ENCODE measurements around the gene KIF5C.

The KIF5C gene

DNA sequence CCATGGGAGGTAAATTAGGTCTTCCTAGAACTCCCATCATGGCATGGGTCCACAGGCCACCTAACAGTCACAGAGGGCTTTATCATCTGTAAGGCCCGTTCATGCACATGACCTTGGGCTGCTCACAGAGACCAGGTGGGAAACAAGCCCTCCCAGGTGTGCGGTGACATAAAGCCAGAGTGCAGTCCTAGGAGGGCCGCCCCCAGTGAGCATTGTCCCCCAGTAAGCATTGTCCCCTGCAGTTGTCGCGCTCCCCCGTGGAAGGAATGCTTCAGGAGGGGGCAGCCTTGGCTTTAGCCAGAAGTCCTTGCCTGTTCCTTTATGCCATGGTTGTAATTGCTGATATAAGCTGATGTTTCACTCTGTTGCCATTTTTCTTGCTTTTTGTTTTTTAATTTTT, 121.8 kb downstream of the KIF5C start:
- no peak for DNase-seq

DNA sequence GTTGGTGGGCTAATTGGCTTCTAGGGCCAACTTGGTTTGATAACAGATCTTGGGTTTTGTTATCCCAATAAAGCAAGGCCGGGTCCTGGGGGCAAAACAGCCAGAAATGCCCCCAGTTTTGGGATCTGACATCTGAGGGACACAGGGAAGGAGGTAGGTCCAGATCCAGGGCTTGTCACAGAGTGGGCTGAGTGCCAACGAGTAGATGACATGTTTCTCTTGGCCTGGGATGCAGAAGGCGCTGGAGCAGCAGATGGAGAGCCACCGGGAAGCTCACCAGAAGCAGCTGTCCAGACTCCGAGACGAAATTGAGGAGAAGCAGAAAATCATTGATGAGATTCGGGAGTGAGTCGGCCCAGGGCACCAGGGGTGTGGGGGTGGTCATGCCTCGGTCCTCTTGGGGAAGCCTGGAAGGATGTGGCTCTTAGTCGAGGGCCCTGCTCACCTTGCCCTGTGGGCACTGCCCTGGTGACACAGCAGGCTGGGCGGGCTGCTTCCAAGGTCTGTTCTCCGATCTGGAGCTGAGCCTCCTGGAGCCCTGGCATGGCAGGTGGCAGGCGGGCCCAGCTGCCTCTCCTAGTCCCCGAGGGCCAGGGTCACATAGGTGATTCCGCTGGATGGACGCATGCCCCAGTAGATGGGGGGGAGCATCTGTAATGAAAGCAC, 123.3 kb downstream of the KIF5C start:
- no peak for DNase-seq

DNA sequence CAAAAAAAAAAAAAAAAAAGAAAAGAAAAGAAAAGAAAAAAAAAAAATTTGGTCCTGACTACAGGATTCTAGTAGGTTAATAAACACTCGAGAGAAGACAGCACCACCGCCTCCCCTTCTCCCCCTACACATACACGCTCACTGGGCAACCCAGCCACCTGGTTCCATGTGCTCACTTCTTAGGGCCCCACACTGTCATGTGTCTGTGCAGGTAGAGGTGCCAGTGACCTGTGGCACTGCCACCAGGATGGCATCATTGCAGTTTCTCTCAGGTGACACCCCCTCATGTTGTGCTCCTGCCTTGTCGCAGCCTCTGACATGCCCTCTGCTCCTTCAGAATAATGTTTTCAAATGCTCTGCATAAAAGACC, 123.8 kb downstream of the KIF5C start:
- DNase-seq, result no peak

GRCh38 chr2:148999451-148999921, 124.5 kb downstream of the KIF5C start:
- DNase-seq, result no peak

DNA sequence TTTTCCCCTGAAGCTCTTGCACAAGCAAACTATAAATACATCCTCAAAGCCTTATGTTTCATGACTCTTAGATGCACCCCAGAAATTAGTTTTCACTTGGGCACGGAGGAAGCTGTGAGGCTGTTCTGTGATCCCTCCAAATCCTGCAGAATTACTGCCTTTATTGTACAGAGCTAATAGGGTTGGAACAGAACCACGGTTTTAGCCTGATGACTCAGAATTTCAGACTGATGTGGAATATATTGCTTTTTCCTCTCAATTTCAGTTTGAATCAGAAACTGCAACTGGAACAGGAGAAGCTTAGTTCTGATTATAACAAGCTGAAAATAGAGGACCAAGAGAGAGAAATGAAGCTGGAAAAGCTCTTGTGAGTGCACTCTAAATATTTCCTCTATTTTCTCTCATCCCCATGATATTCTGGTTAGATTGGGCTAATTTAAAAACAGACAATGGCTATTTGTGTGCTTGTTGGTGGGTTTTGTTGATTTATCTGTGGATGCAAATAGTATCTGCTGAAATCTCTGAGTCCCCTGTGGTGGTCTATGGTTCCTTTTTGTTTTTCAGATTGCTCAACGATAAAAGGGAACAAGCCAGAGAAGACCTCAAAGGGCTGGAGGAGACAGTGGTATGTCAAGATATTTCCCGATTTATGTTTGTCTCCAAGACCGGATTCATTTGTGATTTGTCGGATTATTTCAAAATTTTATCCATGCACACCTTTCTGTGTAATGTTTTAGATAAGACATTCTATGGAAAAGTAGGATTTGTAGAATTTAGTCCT, 125.3 kb downstream of the KIF5C start:
- DNase-seq, result no peak

- no peak for DNase-seq
Measured at GRCh38 chr2:149001496-149001895, 126.5 kb downstream of the KIF5C start.

DNA sequence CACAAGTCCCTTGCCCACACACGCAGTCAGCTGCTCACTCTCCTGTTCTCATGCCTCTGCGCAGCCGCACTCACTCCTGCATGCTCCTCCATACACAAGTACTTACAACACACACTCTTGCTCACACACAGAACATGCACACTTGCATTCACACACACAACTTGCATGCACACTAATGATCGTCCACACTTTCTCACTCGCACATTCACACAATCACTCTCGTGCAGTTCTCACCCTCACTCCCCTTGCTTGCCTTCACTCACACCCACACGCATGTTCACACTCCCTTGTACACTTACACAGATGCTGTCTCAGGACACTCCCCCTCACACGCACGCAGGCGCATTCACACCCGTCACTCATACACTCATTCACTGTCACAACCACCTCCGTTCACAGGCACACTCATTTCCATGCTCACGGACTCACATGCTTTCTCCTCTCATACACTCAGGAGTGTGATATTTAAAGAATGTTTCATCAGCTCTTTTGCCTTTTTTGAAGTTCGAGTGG, 127.4 kb downstream of the KIF5C start:
- no peak for DNase-seq

GRCh38 chr2:149002891-149003740, 128.1 kb downstream of the KIF5C start:
- no peak for DNase-seq

GRCh38 chr2:149004836-149005235, 129.8 kb downstream of the KIF5C start:
- DNase-seq, result no peak

- DNase-seq, result no peak
Measured at GRCh38 chr2:149005471-149006077, 130.5 kb downstream of the KIF5C start.

GRCh38 chr2:149006883-149007543, 132.0 kb downstream of the KIF5C start:
- no peak for DNase-seq

- DNase-seq, result no peak
Measured at GRCh38 chr2:149008381-149008780, 133.4 kb downstream of the KIF5C start.

GRCh38 chr2:149009576-149010461, 134.8 kb downstream of the KIF5C start:
- no peak for DNase-seq

- no peak for DNase-seq
Measured at GRCh38 chr2:149012545-149012944, 137.5 kb downstream of the KIF5C start.

DNA sequence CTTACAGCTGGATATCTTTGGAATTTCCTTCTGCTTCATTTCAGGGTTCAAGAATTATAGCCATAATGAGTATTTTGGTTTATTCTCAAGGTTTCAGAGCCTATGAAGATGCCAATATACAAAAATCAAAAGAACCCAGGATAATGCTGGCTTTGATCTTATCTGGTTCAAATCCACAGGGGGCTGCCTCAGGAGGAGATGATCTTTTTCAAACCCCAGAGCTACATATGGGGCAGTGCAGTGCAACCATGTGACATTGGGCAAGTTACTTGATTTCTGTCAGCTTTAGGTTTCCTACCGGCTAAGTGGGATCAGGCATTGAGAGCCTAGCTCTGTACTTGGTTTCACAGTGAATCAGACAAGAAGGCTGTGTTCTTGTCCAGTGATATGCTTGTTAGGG, 140.5 kb downstream of the KIF5C start:
- DNase-seq, result no peak

DNA sequence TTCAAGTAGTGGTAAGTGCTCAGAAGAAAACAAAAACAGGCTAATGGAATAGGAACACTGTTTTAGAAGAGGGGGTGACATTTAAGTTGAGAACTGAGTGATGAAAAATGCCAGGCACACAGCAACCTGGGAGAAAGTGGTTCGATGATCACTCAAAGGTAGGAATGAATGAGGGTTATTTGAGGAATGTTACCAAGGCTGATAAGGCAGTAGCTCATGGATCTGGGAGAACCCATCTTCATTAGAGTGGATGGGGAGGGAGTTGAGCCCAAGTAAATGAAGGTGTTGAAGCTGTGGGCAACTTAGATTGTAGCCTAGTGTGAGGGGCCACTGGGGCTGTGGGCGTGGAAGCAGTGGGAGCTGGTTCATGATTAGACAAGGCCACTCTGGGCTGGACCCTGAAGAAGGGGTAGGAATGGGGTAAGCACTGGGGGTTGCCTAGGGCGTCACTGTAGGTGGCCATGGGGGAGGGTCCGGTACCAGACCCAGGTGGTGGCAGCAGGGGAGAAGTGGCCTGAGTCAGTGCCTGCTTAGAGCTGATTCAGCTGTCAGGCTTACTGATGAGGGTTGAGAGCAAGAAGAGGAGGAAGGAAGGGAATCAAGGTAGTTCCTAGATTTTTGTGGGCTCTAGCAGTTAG, 141.0 kb downstream of the KIF5C start:
- no peak for DNase-seq

- peak; percentile 86 for DNase-seq
Measured at GRCh38 chr2:149017116-149017985, 142.3 kb downstream of the KIF5C start.

GRCh38 chr2:149018981-149019380, 144.0 kb downstream of the KIF5C start:
- DNase-seq, result no peak

DNA sequence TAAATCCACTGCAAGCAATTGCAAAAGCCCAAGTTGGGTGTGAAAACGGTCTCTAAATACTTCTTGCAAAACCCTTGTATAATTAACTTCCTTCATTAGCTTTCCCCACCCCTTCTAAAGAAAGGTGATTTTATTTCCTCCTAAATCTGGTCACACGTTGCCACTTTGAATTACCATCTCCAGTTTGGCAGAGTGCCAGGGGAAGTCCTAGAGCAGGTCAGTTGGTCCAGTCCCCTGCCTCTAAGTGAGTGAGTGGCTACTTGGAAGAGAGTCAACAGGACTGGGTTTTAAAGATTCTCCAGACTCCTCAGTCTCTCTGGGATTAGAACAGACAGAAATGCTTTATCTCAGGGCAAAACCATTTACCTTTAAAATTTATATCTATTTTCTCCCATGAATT, 144.7 kb downstream of the KIF5C start:
- no peak for DNase-seq

- DNase-seq, result no peak
Measured at GRCh38 chr2:149020432-149020851, 145.4 kb downstream of the KIF5C start.

Data from right forelimb (tissue), 1 donor.